HG03064 (cell line): ENCODE measurements around the gene ZFP36L2.

Experiments used
- ATAC-seq: cut with Tn5 transposase; IDR thresholded peaks from one replicate; pipeline ENCODE4 v1.9.1; 2021; ENCODE audit warnings: low read depth; ENCODE audit not compliant: unreplicated experiment

The ZFP36L2 gene

DNA sequence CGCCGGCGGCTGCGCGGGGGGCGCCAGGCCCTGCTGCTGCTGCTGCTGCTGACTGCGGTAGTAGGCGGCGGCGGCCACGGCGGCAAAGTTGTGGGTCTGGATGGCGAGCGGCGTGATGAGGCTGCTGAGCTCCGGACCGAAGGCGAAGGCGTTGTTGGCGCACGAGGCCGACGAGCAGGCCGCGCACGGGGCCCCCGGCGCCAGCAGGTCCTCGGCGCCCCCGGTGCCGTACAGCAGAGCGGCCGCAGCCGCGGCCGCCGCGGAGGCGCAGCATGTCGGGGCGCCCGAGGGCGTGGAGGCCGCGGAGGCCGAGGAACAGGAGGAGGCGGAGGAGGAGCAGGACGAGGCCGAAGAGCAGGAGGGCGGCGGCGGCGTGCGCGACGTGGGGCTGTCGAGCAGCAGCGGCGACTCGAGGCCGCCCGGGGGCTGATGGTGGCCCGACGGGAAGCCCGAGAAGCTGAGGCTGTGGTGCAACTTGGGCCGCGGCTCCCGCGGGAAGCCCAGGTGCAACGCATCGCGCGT lies 1.8 kb downstream of the ZFP36L2 start:
- no peak for ATAC-seq

DNA sequence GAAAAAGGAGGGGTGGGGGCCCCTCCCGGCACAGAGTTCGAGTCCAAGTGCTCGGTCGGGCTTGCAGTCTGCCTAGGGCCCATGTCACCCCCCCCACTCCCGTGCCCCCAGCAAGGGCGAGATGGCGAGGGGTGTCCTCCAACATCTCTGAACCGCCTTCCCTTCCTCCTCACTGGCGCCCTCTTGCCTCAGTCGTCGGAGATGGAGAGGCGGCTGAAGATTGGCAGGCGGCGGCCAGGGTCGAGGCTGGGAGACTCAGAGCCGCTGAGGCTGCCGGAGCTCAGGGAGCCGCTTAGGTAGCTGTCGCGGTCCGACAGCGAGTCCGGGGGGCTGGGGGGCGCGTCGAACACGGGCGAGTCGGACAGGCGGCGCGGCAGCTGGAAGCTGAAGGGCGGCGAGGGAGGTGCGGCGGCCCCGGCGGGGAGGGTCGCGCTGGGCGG lies 2.3 kb downstream of the ZFP36L2 start:
- ATAC-seq = no peak

DNA sequence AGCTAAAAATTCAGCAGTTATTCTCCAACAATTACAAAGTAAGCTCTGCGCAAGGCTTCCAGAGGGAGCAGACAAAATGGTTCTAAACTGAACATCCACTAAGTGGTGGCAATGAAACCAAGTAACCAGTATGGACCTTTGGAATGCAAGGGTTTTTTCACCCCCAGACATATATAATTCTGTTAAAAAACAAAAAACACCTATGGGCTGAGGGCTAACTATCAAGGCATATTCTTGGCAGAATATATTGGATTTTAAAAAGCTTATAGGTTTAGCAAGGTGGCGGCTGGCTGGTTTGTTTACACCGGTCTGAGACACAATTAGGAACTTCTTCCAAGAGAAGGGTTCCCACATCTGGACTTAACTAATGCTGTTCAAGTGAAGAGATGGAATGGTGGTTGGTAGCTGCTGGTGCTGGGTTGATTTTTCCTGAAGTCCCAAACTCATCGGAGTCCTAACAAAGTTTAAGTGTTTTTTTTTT lies 2.8 kb downstream of the ZFP36L2 start:
- no peak for ATAC-seq

DNA sequence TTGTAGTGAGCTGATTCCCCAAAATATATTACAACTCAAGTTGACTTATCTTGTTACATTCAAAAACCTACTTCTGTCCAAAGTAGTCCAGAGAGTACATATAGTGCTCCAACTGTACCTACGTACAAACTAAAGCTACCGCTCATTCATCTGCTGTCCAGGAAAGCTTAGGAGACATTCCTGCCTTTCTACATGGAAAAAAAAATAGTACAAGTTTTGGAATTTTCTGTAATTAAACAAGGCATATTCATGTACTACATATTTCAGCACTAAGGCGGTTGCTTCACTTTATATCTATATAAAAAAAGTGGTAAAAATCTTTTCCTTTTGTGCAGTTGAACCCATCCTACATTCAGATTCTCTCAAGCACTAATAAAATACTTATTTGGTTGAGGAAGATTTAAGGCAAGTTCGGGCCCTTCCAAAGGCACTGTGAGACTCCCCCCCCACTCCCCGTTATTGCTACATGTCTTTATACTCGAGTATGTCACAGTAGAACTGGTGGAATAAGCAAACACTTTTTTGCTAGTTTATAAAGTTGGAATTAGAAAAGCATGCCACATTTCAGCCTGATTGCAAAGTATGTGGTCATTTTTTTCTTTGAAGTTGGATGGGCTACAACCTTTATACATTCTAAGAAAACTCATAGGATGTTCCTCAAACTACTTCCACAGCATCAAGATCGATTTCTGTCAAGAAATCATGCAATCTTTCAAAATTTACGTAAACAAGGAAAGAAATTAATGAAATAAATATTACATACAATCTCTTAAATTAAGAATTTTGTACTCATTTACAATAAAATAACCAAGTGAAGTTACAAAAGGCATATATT lies 3.7 kb downstream of the ZFP36L2 start:
- no peak for ATAC-seq

DNA sequence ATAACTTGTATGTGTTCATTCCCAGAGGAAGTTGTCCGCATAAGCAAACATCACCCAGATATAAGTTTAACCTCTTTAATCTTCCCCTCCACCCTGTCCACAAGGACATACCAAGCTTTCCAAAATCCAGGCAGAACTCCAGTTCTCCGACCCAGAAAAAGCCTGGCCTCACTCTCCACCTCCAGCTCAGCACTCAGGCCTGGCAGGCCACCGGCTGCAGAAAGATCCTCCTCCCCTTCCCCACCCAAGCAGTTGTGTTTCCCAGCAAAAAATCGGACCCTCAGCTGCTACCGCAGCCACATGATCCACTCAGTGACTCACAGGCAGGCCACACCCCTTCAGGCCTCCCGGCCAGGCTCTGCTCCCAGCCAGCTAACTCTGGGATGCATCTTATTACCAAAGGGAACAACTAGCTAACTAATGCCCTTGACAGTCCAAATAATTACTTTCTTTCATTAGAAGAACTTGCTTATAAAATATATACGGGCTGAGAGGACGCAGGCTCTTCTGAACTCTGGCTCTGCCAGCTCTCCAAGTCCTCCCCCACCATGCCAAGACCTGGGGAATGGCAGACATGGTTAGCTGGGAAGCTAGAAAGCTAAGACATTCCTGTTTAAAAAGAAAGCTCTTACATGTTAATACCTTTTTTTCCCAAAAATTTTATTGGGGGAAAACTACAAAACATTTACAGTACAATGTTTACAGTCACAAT lies 4.5 kb downstream of the ZFP36L2 start:
- ATAC-seq = no peak

DNA sequence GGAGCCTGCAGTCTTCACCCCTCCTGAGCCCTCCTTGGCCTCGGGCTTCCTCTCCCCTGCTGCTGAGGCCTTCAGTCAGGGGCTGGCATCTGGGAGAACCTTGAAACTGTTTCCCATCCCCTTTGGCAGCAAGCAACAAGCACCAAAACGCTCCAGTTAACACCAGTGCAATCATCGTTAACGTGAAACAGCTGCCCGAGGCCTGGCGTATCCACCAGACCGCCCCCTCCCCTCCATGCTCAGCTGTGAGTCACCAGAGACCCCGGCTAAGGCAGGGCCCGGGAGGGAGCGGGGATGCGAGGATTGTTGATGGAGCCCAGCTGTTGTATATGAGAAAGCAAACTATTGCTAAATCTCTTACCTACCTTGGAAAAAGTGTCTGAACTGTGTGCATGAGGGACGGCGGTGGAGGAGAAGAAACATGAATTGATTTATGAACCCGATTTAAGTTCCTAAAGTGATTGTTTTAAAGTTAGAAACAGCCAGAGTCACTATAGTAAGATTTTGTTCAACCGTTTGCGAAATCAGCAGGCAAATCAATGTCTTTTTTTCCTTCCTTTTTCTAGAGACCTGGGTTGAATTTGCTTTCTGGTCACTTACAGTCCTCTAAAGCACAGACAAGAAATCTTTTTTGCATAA lies 5.2 kb downstream of the ZFP36L2 start:
- no peak for ATAC-seq

DNA sequence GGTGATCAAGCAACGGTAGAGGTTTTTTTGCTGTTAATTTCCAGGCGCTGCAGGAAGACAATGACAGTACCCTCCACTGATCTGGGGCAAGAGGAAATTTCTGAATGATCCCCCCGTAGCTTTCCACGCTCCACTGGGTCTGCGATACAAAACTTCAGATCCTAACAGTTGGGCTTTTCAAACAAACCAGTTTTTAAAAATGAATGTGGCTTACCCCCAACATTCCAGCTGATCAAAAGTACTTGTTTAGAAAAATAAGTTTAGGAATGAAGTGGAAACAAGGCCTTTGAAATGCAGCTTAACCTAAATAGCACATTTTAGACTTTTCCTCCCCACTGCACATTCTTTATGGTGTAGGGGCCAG lies 5.7 kb downstream of the ZFP36L2 start:
- ATAC-seq = no peak

DNA sequence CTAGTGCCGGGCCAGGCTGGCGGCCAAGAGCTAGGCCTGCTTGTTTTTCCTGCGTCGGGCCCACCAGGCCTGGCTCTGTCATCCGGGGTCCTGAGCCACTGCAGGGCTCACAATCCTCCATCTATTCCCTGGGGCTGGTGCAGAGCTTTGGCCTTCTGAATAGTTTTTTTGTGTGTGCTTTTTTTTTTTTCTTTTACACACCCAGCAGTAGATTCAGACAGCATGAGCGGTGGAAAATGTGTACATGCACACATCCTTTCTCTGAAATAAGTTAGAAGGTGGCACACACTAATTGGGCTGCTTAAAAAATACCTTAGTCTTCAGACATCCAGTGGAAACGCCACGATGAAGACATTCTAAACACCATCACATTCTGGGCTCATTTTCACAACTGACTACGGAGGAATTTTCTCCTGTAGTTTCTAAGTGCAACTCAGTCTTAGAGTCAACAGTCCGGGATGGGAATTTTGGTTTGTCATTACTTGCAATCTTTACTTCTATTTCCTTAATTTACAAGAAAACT lies 6.1 kb downstream of the ZFP36L2 start:
- ATAC-seq = no peak

DNA sequence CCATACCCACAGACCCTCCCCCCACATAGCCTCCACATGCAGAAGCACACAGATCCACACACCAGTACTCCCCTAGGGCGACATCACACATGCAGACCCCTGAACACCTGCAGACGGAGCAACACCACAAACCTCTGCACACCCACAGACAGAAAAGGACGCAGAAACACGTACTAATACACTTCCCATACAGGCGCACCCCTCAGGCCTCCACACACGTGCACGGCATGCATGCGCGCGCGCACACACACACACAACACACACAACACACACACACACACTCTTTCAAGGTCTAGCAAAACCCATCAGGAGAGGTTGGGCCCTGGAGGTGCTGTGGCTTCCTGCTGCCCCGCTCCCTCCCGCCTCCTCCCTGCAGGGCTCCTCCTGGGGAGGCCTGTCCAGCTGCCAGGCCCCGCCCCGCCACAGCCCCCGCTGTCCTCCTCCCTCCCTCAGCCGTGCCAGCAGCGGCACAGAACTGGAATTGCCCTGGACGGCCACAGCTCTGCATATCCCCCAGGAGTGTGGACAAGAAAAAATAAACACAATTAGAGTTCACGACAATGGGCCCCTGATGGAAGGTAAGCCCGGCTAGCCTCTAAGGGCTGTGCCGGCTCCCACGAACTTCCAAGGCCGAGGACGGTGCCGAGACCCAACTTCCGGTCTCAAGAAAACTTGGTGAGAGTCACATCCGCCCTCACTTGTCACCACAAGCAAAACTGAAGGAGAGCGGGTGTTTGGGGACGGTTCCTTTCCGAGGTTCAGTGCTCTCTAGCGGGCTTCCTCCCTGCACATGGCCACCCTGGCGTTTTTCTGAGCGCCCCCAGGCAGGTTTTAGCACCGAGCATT lies 6.8 kb downstream of the ZFP36L2 start:
- peak; percentile 51 for ATAC-seq

DNA sequence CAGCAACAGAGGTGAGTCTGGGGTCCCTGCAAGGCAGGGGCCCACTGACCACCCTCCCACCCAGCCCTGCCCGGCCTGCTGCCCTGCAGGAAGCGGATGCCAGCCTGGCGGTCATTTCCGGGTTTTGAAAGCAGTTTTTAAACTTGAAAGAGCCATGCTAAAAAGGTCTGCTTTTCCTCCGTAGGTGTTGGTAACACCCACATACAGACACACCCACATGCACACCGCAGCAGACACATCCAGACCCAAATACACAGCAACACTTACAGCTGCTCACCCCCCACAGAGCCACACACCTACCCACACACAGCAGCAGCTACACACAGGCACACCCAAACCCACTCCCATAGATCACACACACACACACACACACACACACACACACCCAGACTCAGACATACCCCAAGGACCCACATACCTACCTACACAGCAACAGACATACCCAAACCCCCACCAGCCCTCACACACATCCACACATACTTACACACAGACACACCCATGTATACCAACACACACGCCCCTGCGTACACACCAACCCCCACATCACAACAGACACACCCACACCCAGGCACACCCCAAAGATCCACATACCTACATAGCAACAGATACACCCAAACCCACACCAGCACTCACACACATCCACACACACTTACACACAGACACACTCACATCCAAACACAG lies 7.6 kb downstream of the ZFP36L2 start:
- ATAC-seq = no peak

DNA sequence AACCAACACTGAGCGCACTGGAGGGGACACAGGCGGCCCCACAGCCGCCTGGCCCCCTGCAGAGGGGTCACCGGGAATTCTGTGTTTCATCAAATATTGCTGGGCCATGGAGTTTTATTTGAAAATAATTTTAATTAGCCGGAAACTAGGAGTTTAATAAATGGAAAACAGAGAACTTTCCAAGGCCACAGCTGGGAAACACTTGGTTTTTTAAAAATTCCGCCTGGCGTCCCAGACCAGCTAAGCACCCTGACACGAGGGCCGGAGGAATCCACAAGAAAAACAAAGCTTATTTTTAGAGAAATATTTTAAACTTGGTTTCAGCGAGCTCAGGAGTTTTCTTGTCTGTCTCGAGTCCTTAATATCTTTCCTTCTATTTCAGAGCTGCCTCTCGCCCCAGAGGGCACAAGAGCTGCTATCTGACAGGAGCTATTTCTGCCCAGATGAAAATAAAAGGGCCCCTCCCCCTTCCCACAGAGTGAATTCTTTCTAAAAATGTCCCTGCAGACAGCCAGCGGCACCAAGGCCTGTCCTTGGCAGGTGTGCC lies 8.2 kb downstream of the ZFP36L2 start:
- ATAC-seq = no peak

DNA sequence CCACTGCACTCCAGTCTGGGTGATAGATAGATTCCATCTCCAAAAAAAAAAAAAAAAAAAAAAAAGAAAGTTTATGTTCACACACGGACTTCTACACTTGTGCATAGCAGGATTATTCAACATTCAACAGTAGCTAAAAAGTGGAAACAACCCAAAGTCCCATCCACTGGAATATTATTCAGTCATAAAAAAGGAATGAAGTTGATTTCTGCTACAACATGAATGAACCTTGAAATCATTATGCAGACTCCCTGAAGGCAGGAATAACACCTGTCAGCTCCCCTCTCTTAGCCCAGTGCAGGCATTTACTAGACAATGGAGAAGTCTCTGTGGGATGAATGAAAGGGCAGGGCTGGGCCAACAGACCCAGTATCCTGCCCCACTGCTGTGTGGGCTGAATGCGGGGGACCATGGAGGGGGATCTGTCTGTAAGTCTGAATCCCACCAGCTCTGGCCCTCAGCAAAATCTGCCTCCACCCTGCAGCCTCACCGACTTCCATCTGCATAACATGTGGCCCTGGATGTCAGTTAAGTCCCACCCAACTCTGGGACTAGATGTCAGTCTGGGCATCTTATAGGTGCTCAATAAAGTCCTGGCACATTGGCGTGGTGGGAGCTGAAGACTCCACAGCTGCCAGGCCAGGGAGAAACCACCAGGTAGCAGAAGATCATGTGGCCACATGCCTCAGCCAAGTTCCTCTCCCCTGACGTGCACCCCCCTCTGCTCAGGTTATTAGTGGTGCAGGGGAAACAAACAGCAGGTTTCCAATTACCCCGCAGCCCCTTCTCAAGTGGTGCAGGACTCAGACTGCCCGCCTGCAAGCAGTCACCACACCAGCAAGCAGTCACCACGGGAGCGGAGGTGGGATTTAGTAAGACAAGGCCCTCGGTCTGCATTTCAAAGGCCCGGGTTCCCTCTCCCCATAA lies 8.9 kb downstream of the ZFP36L2 start:
- no peak for ATAC-seq

DNA sequence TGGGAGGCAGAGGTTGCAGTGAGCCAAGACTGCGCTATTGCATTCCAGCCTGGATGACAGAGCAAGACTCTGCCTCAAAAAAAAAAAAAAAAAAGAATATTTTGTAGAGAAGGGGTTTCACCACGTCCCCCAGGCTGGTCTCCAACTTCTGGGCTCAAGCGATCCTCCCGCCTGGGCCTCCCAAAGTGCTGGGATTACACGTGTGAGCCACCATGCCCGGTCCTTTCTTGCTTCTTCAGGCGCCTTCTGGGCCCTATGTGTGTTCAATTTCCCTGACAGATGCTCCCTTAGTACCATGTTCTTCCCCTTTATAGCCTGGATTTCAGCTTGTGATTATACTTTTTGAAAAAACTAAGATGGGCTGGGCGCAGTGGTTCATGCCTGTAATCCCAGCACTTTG lies 9.8 kb downstream of the ZFP36L2 start:
- no peak for ATAC-seq

DNA sequence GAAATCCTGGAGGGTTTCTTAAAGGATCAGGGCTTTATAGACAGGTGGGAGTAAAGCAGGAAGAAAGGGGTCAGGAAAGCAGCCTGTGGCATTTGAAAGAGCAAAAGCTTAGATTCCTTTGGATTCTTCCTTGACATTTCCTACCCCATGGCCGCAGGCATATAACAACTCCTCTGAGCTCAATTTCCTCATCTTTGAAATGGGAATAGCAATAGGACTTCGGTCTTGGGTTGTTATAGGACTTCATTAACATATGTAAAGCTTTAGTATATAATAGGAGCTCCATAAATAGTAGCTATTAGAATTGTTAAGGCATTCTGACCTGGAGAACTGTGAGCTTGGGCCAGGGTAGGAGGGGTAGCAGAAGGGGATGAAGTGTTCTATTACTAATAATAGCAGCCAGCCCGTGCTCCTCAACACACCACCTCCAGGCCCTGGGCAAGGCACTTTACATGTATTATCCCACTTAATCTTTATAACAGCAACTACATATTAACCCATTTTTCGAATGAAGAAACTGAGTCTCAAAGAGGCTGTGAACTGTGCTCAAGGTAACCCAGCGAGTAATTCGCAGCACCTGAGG lies 10.6 kb downstream of the ZFP36L2 start:
- no peak for ATAC-seq

DNA sequence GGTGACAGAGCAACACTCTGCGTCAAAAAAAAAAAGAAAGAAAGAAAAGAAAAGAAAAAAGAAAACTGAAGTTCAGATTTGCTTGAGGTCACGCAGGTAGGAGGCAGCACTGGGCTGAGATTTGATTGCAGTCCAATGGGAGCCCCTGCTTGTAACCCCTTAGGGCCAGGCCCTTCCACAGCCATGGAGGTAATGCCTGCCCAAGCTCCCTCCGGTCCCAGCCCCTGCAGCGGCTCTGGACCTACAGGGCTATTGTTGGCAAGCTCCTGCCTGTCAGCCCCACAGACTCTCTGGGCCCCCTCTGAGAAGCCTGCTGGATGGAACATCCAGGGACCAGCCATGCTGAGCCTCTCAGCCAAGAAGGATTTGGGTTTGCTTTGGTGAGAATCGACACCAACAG lies 12.2 kb downstream of the ZFP36L2 start:
- no peak for ATAC-seq

DNA sequence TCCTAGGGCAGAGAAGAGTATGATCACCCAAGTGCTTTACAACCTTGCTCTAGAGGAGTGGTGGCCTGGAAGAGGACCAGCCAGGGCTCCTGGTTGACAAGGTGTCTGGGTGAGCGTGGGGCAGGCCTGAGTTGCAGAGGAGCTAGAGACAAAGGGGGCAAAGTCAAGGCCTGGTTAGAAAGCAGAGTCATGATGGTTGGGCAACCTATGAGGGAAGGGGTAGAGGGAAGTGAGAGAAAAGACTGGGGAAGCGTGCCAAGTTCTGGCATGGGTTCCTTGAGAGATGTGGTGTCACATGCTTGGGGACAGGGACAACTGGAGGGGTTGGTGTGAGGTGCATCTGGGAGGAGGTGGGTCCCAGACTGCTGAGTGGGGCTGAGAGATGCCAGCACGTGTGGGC lies 13.5 kb downstream of the ZFP36L2 start:
- ATAC-seq = no peak

DNA sequence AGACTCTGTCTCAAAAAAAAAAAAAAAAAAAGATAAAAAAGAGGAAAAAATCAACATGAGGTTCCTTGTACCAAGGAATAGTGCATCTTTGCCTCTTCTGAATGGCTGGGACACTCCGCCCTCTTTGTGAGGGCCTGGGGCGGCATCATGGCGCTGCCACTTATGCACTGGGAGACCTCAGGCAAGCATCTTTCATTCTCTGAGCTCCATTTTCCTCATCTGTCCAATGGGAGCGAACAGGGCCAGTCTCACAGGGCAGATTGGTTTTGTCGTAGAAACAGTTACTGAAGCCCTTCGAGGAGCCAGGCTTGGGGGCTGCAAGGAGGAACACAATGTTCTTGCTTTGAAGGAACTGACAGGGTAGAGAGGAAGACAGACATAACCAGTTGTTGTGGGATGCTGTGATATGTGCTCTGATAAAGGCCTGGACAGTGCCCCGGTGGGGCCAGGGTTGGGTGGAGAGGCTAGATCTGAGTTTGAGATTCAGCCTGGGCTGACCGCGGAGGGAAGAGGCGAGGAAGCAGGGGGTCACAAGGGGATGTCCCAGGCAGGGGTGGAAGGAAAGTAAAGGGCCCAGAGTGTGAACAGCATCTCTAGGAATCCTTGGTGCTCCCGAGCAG lies 14.1 kb downstream of the ZFP36L2 start:
- no peak for ATAC-seq
